Panc1 (cell line): ENCODE results near the gene MGA. TPM values are rescaled to one million over a fixed set of nuclear protein-coding genes. Genes with fewer than 3 reads are reported as not detected.
A peak's percentile ranks its signal among the peaks of the same experiment; 100 is the strongest.

Experiments used
- ATAC-seq: fragments of 200-7000 bp; cut with Tn5 transposase; 2 replicates; pipeline ENCODE4 v1.9.1; 2020; ENCODE audit warnings: mild to moderate bottlenecking, moderate library complexity
- Bru-seq: library from RNA; stranded (reverse); fragments of 400-500 nt; gene quantifications from one replicate; lab custom pipeline; 2021; lab: Mats Ljungman, UMichigan
- BruChase-seq, 2 experiments: library from RNA; stranded (reverse); fragments of 400-500 nt; gene quantifications; one replicate each; lab custom pipeline; 2021; lab: Mats Ljungman, UMichigan
- BruUV-seq: library from RNA; stranded (reverse); fragments of 400-500 nt; replicated peaks from 2 replicates; lab custom pipeline; 2021; lab: Mats Ljungman, UMichigan
- CTCF ChIA-PET: fragments of 300-600 bp; sonication (Branson Sonifier 250); formaldehyde crosslinking; loops from one replicate; lab custom pipeline; 2022; ENCODE audit warnings: antibody characterized with exemption; lab: Charles Lee
- POLR2A ChIA-PET: fragments of 300-600 bp; sonication (Branson Sonifier 250); formaldehyde crosslinking; loops from one replicate; lab custom pipeline; 2022; ENCODE audit warnings: antibody characterized with exemption; lab: Charles Lee
- DNase-seq: peaks from one replicate; pipeline ENCODE4 v3.0.0-alpha.2; 2010; ENCODE audit warnings: low read depth, low spot score
- H3K27ac ChIP-seq: 2 replicates; pipeline ENCODE4 v1.5.1; 2011; ENCODE audit warnings: mild to moderate bottlenecking, low read length, inconsistent platforms
- H3K27me3 ChIP-seq: fragments of 200-500 bp; sonication (Bioruptor generic); 2 replicates; pipeline ENCODE4 v1.6.0; 2014; ENCODE audit warnings: low read length, inconsistent platforms; ENCODE audit not compliant: control insufficient read depth, insufficient read depth
- H3K36me3 ChIP-seq: fragments of 200-500 bp; sonication (Bioruptor generic); 2 replicates; pipeline ENCODE4 v1.5.1; 2014; ENCODE audit warnings: inconsistent platforms, mild to moderate bottlenecking, low read length, moderate library complexity; ENCODE audit not compliant: control insufficient read depth, insufficient read depth
- H3K4me1 ChIP-seq: 2 replicates; pipeline ENCODE4 v1.5.1; 2011; ENCODE audit warnings: inconsistent platforms, mild to moderate bottlenecking, low read length, moderate library complexity; ENCODE audit not compliant: control insufficient read depth, insufficient read depth
- H3K4me3 ChIP-seq, 2 experiments: 2 replicates each; pipeline ENCODE4 v1.5.1; 2011 to 2012; ENCODE audit warnings: low read depth in 2 of 2, low read length in 2 of 2, mild to moderate bottlenecking in 2 of 2, inconsistent platforms in 1 of 2, moderate library complexity in 1 of 2
- H3K9me3 ChIP-seq: fragments of 200-500 bp; sonication (Bioruptor generic); 2 replicates; pipeline ENCODE4 v1.5.1; 2014; ENCODE audit warnings: low read depth, mild to moderate bottlenecking, inconsistent platforms, low read length, moderate library complexity; ENCODE audit not compliant: control insufficient read depth, insufficient read depth
- CTCF ChIP-seq: fragments of 450-650 bp; IDR thresholded peaks from 2 replicates; pipeline ENCODE4 v1.5.1; 2017; ENCODE audit warnings: mild to moderate bottlenecking
- POLR2AphosphoS5 ChIP-seq: IDR thresholded peaks from 2 replicates; pipeline ENCODE4 v1.6.1; 2012; ENCODE audit warnings: mild to moderate bottlenecking, low read depth, low read length, moderate library complexity
- REST ChIP-seq, 2 experiments: IDR thresholded peaks; 2 replicates each; pipeline ENCODE4 v1.6.1; 2011 to 2012; ENCODE audit warnings: low read depth in 2 of 2, control low read depth in 1 of 2, low read length in 1 of 2, mild to moderate bottlenecking in 1 of 2, moderate library complexity in 1 of 2; ENCODE audit not compliant: insufficient read depth in 1 of 2
- SIN3A ChIP-seq: IDR thresholded peaks from 2 replicates; pipeline ENCODE4 v1.6.1; 2012; ENCODE audit warnings: low read depth, mild to moderate bottlenecking, low read length, moderate library complexity, borderline replicate concordance; ENCODE audit not compliant: insufficient read depth
- TCF7L2 ChIP-seq: IDR thresholded peaks from 2 replicates; pipeline ENCODE4 v1.6.1; 2011; ENCODE audit warnings: mild to moderate bottlenecking, low read depth, low read length, inconsistent platforms
- in situ Hi-C: cut with HindIII; loops from 2 replicates; pipeline ENCODE4 v1.10.0; 2016; ENCODE audit warnings: low sequenced_read_pairs, low pct_unique_long_range_greater_than_20kb
- intact Hi-C: fragments of 100-400 bp; cut with micrococcal nuclease; formaldehyde crosslinking; loops from one replicate; pipeline ENCODE4 v1.10.0; 2022; ENCODE audit not compliant: unreplicated experiment
- long read RNA-seq: library from polyadenylated mRNA; unstranded; transcript quantifications from one replicate; pipeline ENCODE4 v2.0.0, GENCODE V29; 2021; ENCODE audit not compliant: unreplicated experiment
- polyA plus RNA-seq: library from polyadenylated mRNA; unstranded; fragments of >200 nt; gene quantifications from one replicate; pipeline ENCODE4 v1.2.1, GENCODE V29; 2012; ENCODE audit warnings: missing spikeins; ENCODE audit not compliant: insufficient read length
- total RNA-seq: library from RNA; stranded (reverse); gene quantifications from one replicate; pipeline ENCODE4 v1.2.1, GENCODE V29; 2021; ENCODE audit not compliant: unreplicated experiment

Gene MGA
- 43.6 TPM for total RNA-seq
- polyA plus RNA-seq: 9.0 TPM
- percentile 89 among the genes with signal in this experiment for Bru-seq, nascent RNA
- percentile 90 among the genes with signal in this experiment for BruChase-seq, experiment 1, labeled RNA remaining after a 2-hour chase
- percentile 89 among the genes with signal in this experiment for BruChase-seq, experiment 2, labeled RNA remaining after a 6-hour chase
- long read RNA-seq, transcript MGA-204 (9 exons, 3,537 nt): major isoform, 8 of 33 reads
- long read RNA-seq, partial matches to known transcripts: 11 of 33 reads
- long read RNA-seq, other reads (novel, unspliced or antisense): 14 of 33 reads

- ChIA-PET POLR2A (no interaction called here), CTCF (no interaction called here)
- peaks cover 62% of the 10 kb centered on the region for H3K4me1 ChIP-seq
- H3K27me3 ChIP-seq: no peaks in the 10 kb centered on the region
- H3K4me3 ChIP-seq: peak within 1 kb of the TSS; percentile 45 to 71
- in situ Hi-C loops (loop anchor here (10.0 kb wide), 1 partner anchor 76 kb away; no protein-coding TSS in a partner anchor), intact Hi-C loops (no loop called here)
- H3K36me3 ChIP-seq: no peaks in the 10 kb centered on the region
- BruUV-seq: no TSS peak
- no peaks in the 10 kb centered on the region for H3K9me3 ChIP-seq
- H3K27ac ChIP-seq: peak within 1 kb of the TSS; percentile 99
- DNase-seq (no peak), ATAC-seq (no peak)
- TF ChIP-seq TCF7L2 (no peak), SIN3A (no peak), REST (IDR thresholded peaks at IDR 0.05; ENCODE audit: insufficient read depth in 1 of 2, low read depth in 2 of 2, low read length in 1 of 2) (no peak), POLR2AphosphoS5 (no peak), CTCF (no peak)
Measured at GRCh38 chr15:41660235-41661077, at the start of gene MGA. Gene MGA (plus strand): TSS chr15:41660405.

GRCh38 chr15:41620536-41621199 is 39.5 kb upstream of the MGA start:
- Histone ChIP-seq H3K4me1 (peaks cover 25% of the 10 kb centered on the region; the same call in 1 of the 2 replicates), H3K9me3 (peaks cover 4% of the 10 kb centered on the region; the same call in 1 of the 2 replicates), H3K36me3 (no peaks in the 10 kb centered on the region), H3K4me3 (peak overlapping the region; percentile 62 to 70), H3K27me3 (no peaks in the 10 kb centered on the region), H3K27ac (peak overlapping the region; percentile 98)
- BruUV-seq: TSS peak; percentile 94
- no peak for TF ChIP-seq REST (IDR thresholded peaks at IDR 0.05; ENCODE audit: insufficient read depth in 1 of 2, low read depth in 2 of 2, low read length in 1 of 2)
- TF ChIP-seq POLR2AphosphoS5: 0 out of 2 replicates have a peak, but pooled peaks have one; percentile 84
- intact Hi-C loops: no loop called here
- DNase-seq (peak; percentile 22), ATAC-seq (no peak)
- ChIA-PET CTCF (no interaction called here), POLR2A (interaction anchor here (0.6 to 0.7 kb wide), 3 partner anchors 107 to 1207 kb away, joined by 3 to 8 read pairs (median 7); no protein-coding TSS in a partner anchor)
- in situ Hi-C loops: no loop called here
